DLD1 (cell line): ENCODE data around the gene SYT17.

Experiments
- in situ Hi-C: cut with HindIII; loops from 2 replicates; pipeline ENCODE4 v1.10.0; 2017; ENCODE audit warnings: low sequenced_read_pairs

The SYT17 gene

GRCh38 chr16:19245326-19245925 lies 77.4 kb downstream of the SYT17 start:
- in situ Hi-C loops = no loop called here

GRCh38 chr16:19252904-19253303 lies 84.9 kb downstream of the SYT17 start:
- in situ Hi-C loops = no loop called here

GRCh38 chr16:19254611-19255010 lies 86.6 kb downstream of the SYT17 start:
- in situ Hi-C loops = no loop called here

- in situ Hi-C loops = no loop called here
Measured at GRCh38 chr16:19264123-19264673, 96.2 kb downstream of the SYT17 start.

- in situ Hi-C loops = no loop called here
Measured at GRCh38 chr16:19265380-19265930, 97.4 kb downstream of the SYT17 start.

GRCh38 chr16:19266774-19267173 lies 98.7 kb downstream of the SYT17 start:
- in situ Hi-C loops = no loop called here

- in situ Hi-C loops = no loop called here
Measured at GRCh38 chr16:19269098-19269497, 101.1 kb downstream of the SYT17 start.

GRCh38 chr16:19274165-19274797 lies 106.2 kb downstream of the SYT17 start:
- in situ Hi-C loops = no loop called here

- in situ Hi-C loops = no loop called here
Measured at GRCh38 chr16:19278403-19278802, 110.4 kb downstream of the SYT17 start.

GRCh38 chr16:19281246-19281645 lies 113.2 kb downstream of the SYT17 start:
- in situ Hi-C loops = loop anchor here (5.0 kb wide), 1 partner anchor 56 kb away; no protein-coding TSS in a partner anchor

- in situ Hi-C loops = loop anchor here (5.0 kb wide), 1 partner anchor 55 kb away; no protein-coding TSS in a partner anchor
Measured at GRCh38 chr16:19282101-19282500, 114.1 kb downstream of the SYT17 start.

- in situ Hi-C loops = loop anchor here (5.0 kb wide), 1 partner anchor 54 kb away; no protein-coding TSS in a partner anchor
Measured at GRCh38 chr16:19283637-19284036, 115.6 kb downstream of the SYT17 start.

- in situ Hi-C loops = loop anchor here (5.0 kb wide), 1 partner anchor 53 kb away; no protein-coding TSS in a partner anchor
Measured at GRCh38 chr16:19284207-19284606, 116.2 kb downstream of the SYT17 start.

- in situ Hi-C loops = no loop called here
Measured at GRCh38 chr16:19285431-19285830, 117.4 kb downstream of the SYT17 start, which contains the start of gene CLEC19A. CLEC19A (plus strand) TSS chr16:19285731; CDS start chr16:19285852, 121 bp downstream.

- in situ Hi-C loops = no loop called here
Measured at GRCh38 chr16:19286827-19287226, 118.8 kb downstream of the SYT17 start.

GRCh38 chr16:19287241-19287640 lies 119.2 kb downstream of the SYT17 start:
- in situ Hi-C loops = no loop called here

GRCh38 chr16:19288872-19289799 lies 121.1 kb downstream of the SYT17 start:
- in situ Hi-C loops = no loop called here

- in situ Hi-C loops = no loop called here
Measured at GRCh38 chr16:19289811-19290485, 121.9 kb downstream of the SYT17 start.

- in situ Hi-C loops = no loop called here
Measured at GRCh38 chr16:19290860-19291259, 122.8 kb downstream of the SYT17 start.

GRCh38 chr16:19291475-19291874 lies 123.4 kb downstream of the SYT17 start:
- in situ Hi-C loops = no loop called here
